ENCODE results near the gene STAM.

- no peak for TF ChIP-seq POLR2A (IDR thresholded peaks at IDR 0.05)
- TF ChIP-seq, protein P1, sequence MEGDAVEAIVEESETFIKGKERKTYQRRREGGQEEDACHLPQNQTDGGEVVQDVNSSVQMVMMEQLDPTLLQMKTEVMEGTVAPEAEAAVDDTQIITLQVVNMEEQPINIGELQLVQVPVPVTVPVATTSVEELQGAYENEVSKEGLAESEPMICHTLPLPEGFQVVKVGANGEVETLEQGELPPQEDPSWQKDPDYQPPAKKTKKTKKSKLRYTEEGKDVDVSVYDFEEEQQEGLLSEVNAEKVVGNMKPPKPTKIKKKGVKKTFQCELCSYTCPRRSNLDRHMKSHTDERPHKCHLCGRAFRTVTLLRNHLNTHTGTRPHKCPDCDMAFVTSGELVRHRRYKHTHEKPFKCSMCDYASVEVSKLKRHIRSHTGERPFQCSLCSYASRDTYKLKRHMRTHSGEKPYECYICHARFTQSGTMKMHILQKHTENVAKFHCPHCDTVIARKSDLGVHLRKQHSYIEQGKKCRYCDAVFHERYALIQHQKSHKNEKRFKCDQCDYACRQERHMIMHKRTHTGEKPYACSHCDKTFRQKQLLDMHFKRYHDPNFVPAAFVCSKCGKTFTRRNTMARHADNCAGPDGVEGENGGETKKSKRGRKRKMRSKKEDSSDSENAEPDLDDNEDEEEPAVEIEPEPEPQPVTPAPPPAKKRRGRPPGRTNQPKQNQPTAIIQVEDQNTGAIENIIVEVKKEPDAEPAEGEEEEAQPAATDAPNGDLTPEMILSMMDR (IDR thresholded peaks at IDR 0.05), result no peak
Observed at GRCh38 chr10:17649052-17649451, 5.1 kb downstream of the STAM start.

Measured in ovary (tissue), 3 donors.